Smooth muscle cell (in vitro differentiated cells): Measurements from ENCODE around the gene FGFBP2. TPM values are rescaled to one million over a fixed set of nuclear protein-coding genes. Genes with fewer than 3 reads are reported as not detected.

ENCODE experiments used
- DNase-seq: peaks from one replicate; lab custom pipeline; 2025; ENCODE audit not compliant: unreplicated experiment; lab: John Stamatoyannopoulos, UW
- H2AFZ ChIP-seq: fragments of 200-600 bp; sonication (generic); 2 replicates; pipeline ENCODE4 v1.6.0; 2016; ENCODE audit warnings: antibody characterized with exemption, low read depth, mild to moderate bottlenecking
- H3F3A ChIP-seq: fragments of 200-600 bp; sonication (generic); 2 replicates; pipeline ENCODE4 v1.6.0; 2017; ENCODE audit warnings: antibody characterized with exemption, low read depth
- H3K27ac ChIP-seq: fragments of 200-600 bp; sonication (generic); 2 replicates; pipeline ENCODE4 v1.5.1; 2016; ENCODE audit warnings: low read depth, mild to moderate bottlenecking
- H3K27me3 ChIP-seq: fragments of 200-600 bp; sonication (generic); 2 replicates; pipeline ENCODE4 v1.6.1; 2016; ENCODE audit warnings: low read depth, mild to moderate bottlenecking
- H3K36me3 ChIP-seq: fragments of 200-600 bp; sonication (generic); 2 replicates; pipeline ENCODE4 v1.5.1; 2016; ENCODE audit warnings: low read depth
- H3K4me1 ChIP-seq: fragments of 200-600 bp; sonication (generic); 2 replicates; pipeline ENCODE4 v1.5.1; 2016; ENCODE audit warnings: low read depth
- H3K4me2 ChIP-seq: fragments of 200-600 bp; sonication (generic); 2 replicates; pipeline ENCODE4 v1.6.0; 2016; ENCODE audit warnings: mild to moderate bottlenecking
- H3K4me3 ChIP-seq: fragments of 200-600 bp; sonication (generic); 2 replicates; pipeline ENCODE4 v1.5.1; 2016; ENCODE audit warnings: mild to moderate bottlenecking
- H3K79me2 ChIP-seq: fragments of 200-600 bp; sonication (generic); 2 replicates; pipeline ENCODE4 v1.6.0; 2016; ENCODE audit warnings: low read depth, mild to moderate bottlenecking
- H3K9ac ChIP-seq: fragments of 200-600 bp; sonication (generic); 2 replicates; pipeline ENCODE4 v1.6.0; 2016; ENCODE audit warnings: low read depth
- H3K9me3 ChIP-seq: fragments of 200-600 bp; sonication (generic); replicated peaks from 2 replicates; pipeline ENCODE4 v1.5.1; 2016; ENCODE audit warnings: low read depth
- H4K20me1 ChIP-seq: fragments of 200-600 bp; sonication (generic); 2 replicates; pipeline ENCODE4 v1.6.0; 2016; ENCODE audit warnings: low read depth
- CTCF ChIP-seq: fragments of 200-600 bp; sonication (generic); IDR thresholded peaks from 2 replicates; pipeline ENCODE4 v1.5.1; 2017; ENCODE audit warnings: borderline replicate concordance, mild to moderate bottlenecking, antibody characterized with exemption; ENCODE audit not compliant: insufficient read depth, poor library complexity, severe bottlenecking
- WGBS: methylation state at CpG from one replicate; pipeline ENCODE4 v1.1.7; 2016; ENCODE audit warnings: low lambda C conversion rate; 5-methylcytosine and 5-hydroxymethylcytosine counted together
- polyA plus RNA-seq: library from polyadenylated mRNA; unstranded; fragments of >200 nt; fragmentation: Nextera tagmentation; extraction: Ambion mirVana; gene quantifications from 2 replicates; pipeline ENCODE4 v1.2.1, GENCODE V29; 2016
- total RNA-seq: library from RNA; depleted of rRNA; stranded (reverse); fragments of >200 nt; gene quantifications from 2 replicates; pipeline ENCODE4 v1.2.3, GENCODE V29; 2014

Gene FGFBP2
- total and polyA plus RNA-seq, 2 experiments from 2014 or later: not detected

- Histone ChIP-seq H3K4me2 (no peak overlapping the region), H3K27ac (no peak overlapping the region), H3K27me3 (no peaks in the 10 kb centered on the region), H3K9me3 (no peaks in the 10 kb centered on the region), H3K4me3 (no peak overlapping the region), H3F3A (no peaks in the 10 kb centered on the region), H3K36me3 (no peaks in the 10 kb centered on the region), H3K79me2 (no peaks in the 10 kb centered on the region), H4K20me1 (no peaks in the 10 kb centered on the region), H2AFZ (no peak overlapping the region), H3K9ac (no peak overlapping the region), H3K4me1 (no peaks in the 10 kb centered on the region)
- 96% methylated on average over 5 of the region's 5 CpGs for WGBS
- no peak for TF ChIP-seq CTCF
- DNase-seq: no peak
These were observed 2.4 kb upstream of the FGFBP2 start for GRCh38 chr4:15965325-15965724.

- Histone ChIP-seq H3K36me3 (no peaks in the 10 kb centered on the region), H3K27me3 (no peaks in the 10 kb centered on the region), H3K9me3 (no peaks in the 10 kb centered on the region), H4K20me1 (no peaks in the 10 kb centered on the region), H3K4me1 (no peaks in the 10 kb centered on the region), H3K27ac (no peak overlapping the region), H2AFZ (no peak overlapping the region), H3K9ac (no peak overlapping the region), H3K79me2 (no peaks in the 10 kb centered on the region), H3F3A (no peaks in the 10 kb centered on the region), H3K4me3 (no peak overlapping the region), H3K4me2 (no peak overlapping the region)
- 86% methylated on average over 5 of the region's 5 CpGs for WGBS
- no peak for TF ChIP-seq CTCF
- DNase-seq: no peak
These were observed 1.2 kb upstream of the FGFBP2 start for GRCh38 chr4:15964159-15964558.

- no peaks in the 10 kb centered on the region for H3K27me3 ChIP-seq
- H3F3A ChIP-seq: no peaks in the 10 kb centered on the region
- H3K4me3 ChIP-seq: no peak overlapping the region
- no peaks in the 10 kb centered on the region for H3K4me1 ChIP-seq
- no peak for TF ChIP-seq CTCF
- H3K9ac ChIP-seq: no peak overlapping the region
- no peaks in the 10 kb centered on the region for H3K9me3 ChIP-seq
- no peaks in the 10 kb centered on the region for H3K79me2 ChIP-seq
- no peak overlapping the region for H3K4me2 ChIP-seq
- H3K36me3 ChIP-seq: no peaks in the 10 kb centered on the region
- H3K27ac ChIP-seq: no peak overlapping the region
- no peaks in the 10 kb centered on the region for H4K20me1 ChIP-seq
- no peak for DNase-seq
- H2AFZ ChIP-seq: no peak overlapping the region
- WGBS: 79% methylated on average over 4 of the region's 4 CpGs
These were observed 601 bp upstream of the FGFBP2 start for GRCh38 chr4:15963576-15963975.

GRCh38 chr4:15961781-15962510 is 1.0 kb downstream of the FGFBP2 start:
- H3K36me3 ChIP-seq: no peaks in the 10 kb centered on the region
- no peaks in the 10 kb centered on the region for H3K9me3 ChIP-seq
- no peak for DNase-seq
- WGBS: 93% methylated on average over 16 of the region's 16 CpGs
- no peak overlapping the region for H3K4me2 ChIP-seq
- no peak overlapping the region for H3K27ac ChIP-seq
- H3K4me3 ChIP-seq: no peak overlapping the region
- no peak overlapping the region for H2AFZ ChIP-seq
- H3K79me2 ChIP-seq: no peaks in the 10 kb centered on the region
- no peaks in the 10 kb centered on the region for H3F3A ChIP-seq
- no peaks in the 10 kb centered on the region for H3K4me1 ChIP-seq
- H4K20me1 ChIP-seq: no peaks in the 10 kb centered on the region
- no peak for TF ChIP-seq CTCF
- H3K27me3 ChIP-seq: no peaks in the 10 kb centered on the region
- H3K9ac ChIP-seq: no peak overlapping the region
